HCT116 (cell line): ENCODE results near the gene ITGA7. TPM values are rescaled to one million over a fixed set of nuclear protein-coding genes. Genes with fewer than 3 reads are reported as not detected.

Experiments used
- ATAC-seq: fragments of 200-7000 bp; cut with Tn5 transposase; 2 replicates; pipeline ENCODE4 v1.9.1; 2020; ENCODE audit warnings: mild to moderate bottlenecking, moderate library complexity
- BruUV-seq: library from RNA; stranded (reverse); fragments of 400-500 nt; replicated peaks from 2 replicates; lab custom pipeline; 2021; lab: Mats Ljungman, UMichigan
- CTCF ChIA-PET: fragments of 300-600 bp; sonication (Branson Sonifier 250); formaldehyde crosslinking; loops from one replicate; lab custom pipeline; 2021; ENCODE audit warnings: antibody characterized with exemption; lab: Charles Lee
- POLR2A ChIA-PET: fragments of 300-600, 350-600 bp; sonication (Branson Sonifier 250); formaldehyde crosslinking; loops from one replicate; lab custom pipeline; 2021; ENCODE audit warnings: antibody characterized with exemption; lab: Charles Lee
- RAD21 ChIA-PET, 2 experiments: fragments of 300-600 bp; sonication (Branson Sonifier 250); formaldehyde crosslinking; loops; one replicate each; lab custom pipeline; 2023; ENCODE audit warnings: low total read pairs in 2 of 2; ENCODE audit not compliant: uncharacterized antibody in 2 of 2, unreplicated experiment in 2 of 2, low non-redundant PET in 1 of 2; lab: Charles Lee
- DNase-seq: peaks from one replicate; pipeline ENCODE4 v3.0.0-alpha.2; 2010; ENCODE audit warnings: low read depth, low spot score
- H2AFZ ChIP-seq: fragments of 200-600 bp; shearing (Covaris generic), sonication (generic); 2 replicates; pipeline ENCODE4 v1.6.1; 2017; ENCODE audit warnings: low read depth, mixed run types, mixed read lengths, antibody characterized with exemption, low read length; ENCODE audit not compliant: poor library complexity, severe bottlenecking
- H3K27ac ChIP-seq: 2 replicates; pipeline ENCODE4 v1.5.1; 2012; ENCODE audit warnings: low read depth, low read length
- H3K27me3 ChIP-seq: fragments of 200-600 bp; sonication (generic); 2 replicates; pipeline ENCODE4 v1.6.1; 2016; ENCODE audit warnings: mixed run types, low read length, mixed read lengths; ENCODE audit not compliant: insufficient read depth
- H3K36me3 ChIP-seq, 2 experiments: fragments of 200-500 bp in 1 of 2; fragments of 200-600 bp in 1 of 2; sonication (Bioruptor generic) in 1 of 2; sonication (generic) in 1 of 2; 2 replicates each; pipeline versions ENCODE4 v1.5.1 to v1.6.1; 2014 to 2016; ENCODE audit warnings: low read length in 2 of 2, inconsistent platforms in 1 of 2, mixed read lengths in 1 of 2, mixed run types in 1 of 2; ENCODE audit not compliant: insufficient read depth in 2 of 2, control insufficient read depth in 1 of 2
- H3K4me1 ChIP-seq, 2 experiments: fragments of 200-600 bp in 1 of 2; sonication (generic) in 1 of 2; 2 replicates each; pipeline versions ENCODE4 v1.5.1 to v1.6.1; 2012 to 2017; ENCODE audit warnings: low read length in 2 of 2, inconsistent platforms in 1 of 2, mild to moderate bottlenecking in 1 of 2, mixed read lengths in 1 of 2, mixed run types in 1 of 2, moderate library complexity in 1 of 2; ENCODE audit not compliant: insufficient read depth in 2 of 2, control insufficient read depth in 1 of 2
- H3K4me2 ChIP-seq: fragments of 200-600 bp; sonication (generic); 2 replicates; pipeline ENCODE4 v1.6.1; 2017; ENCODE audit warnings: mixed run types, low read length, mixed read lengths
- H3K4me3 ChIP-seq, 2 experiments: fragments of 200-600 bp in 1 of 2; sonication (generic) in 1 of 2; replicated peaks in 1 of 2; 2 replicates each; pipeline ENCODE4 v1.5.1; 2011 to 2016; ENCODE audit warnings: low read length in 2 of 2, control low read depth in 1 of 2, low read depth in 1 of 2, mild to moderate bottlenecking in 1 of 2, mixed read lengths in 1 of 2, mixed run types in 1 of 2
- H3K79me2 ChIP-seq: fragments of 200-600 bp; sonication (generic); 2 replicates; pipeline ENCODE4 v1.6.1; 2017; ENCODE audit warnings: mild to moderate bottlenecking, mixed run types, low read length, moderate library complexity, mixed read lengths; ENCODE audit not compliant: insufficient read depth
- H3K9ac ChIP-seq: fragments of 200-600 bp; sonication (generic); 2 replicates; pipeline ENCODE4 v1.6.1; 2016; ENCODE audit warnings: low read length, mixed read lengths
- H3K9me2 ChIP-seq: fragments of 200-600 bp; sonication (generic), shearing (Covaris generic); 2 replicates; pipeline ENCODE4 v1.6.1; 2017; ENCODE audit warnings: mixed run types, mild to moderate bottlenecking, moderate library complexity; ENCODE audit not compliant: insufficient read depth
- H3K9me3 ChIP-seq, 2 experiments: fragments of 200-500 bp in 1 of 2; fragments of 200-600 bp in 1 of 2; sonication (Bioruptor generic) in 1 of 2; sonication (generic) in 1 of 2; 2 replicates each; pipeline ENCODE4 v1.6.1; 2014 to 2017; ENCODE audit warnings: low read length in 2 of 2, mixed read lengths in 2 of 2, inconsistent platforms in 1 of 2, low read depth in 1 of 2, mild to moderate bottlenecking in 1 of 2, mixed run types in 1 of 2, moderate library complexity in 1 of 2; ENCODE audit not compliant: control insufficient read depth in 1 of 2, insufficient read depth in 1 of 2
- H4K20me1 ChIP-seq: fragments of 200-600 bp; sonication (generic), shearing (Covaris generic); 2 replicates; pipeline ENCODE4 v1.6.1; 2017; ENCODE audit warnings: mixed run types, mild to moderate bottlenecking, moderate library complexity; ENCODE audit not compliant: insufficient read depth
- CBX3 ChIP-seq: IDR thresholded peaks from 2 replicates; pipeline ENCODE4 v1.6.1; 2012; ENCODE audit warnings: low read depth
- CEBPB ChIP-seq: IDR thresholded peaks from 2 replicates; pipeline ENCODE4 v1.6.1; 2012; ENCODE audit warnings: low read depth
- EZH2phosphoT487 ChIP-seq: fragments of 200-600 bp; IDR thresholded peaks from 2 replicates; pipeline ENCODE4 v1.6.1; 2018; ENCODE audit warnings: antibody characterized with exemption, borderline replicate concordance
- POLR2A ChIP-seq: IDR thresholded peaks from 2 replicates; pipeline ENCODE4 v1.7.0; 2011; ENCODE audit warnings: borderline replicate concordance; ENCODE audit not compliant: insufficient read depth, insufficient read length; ENCODE audit errors: extremely low read depth
- POLR2AphosphoS5 ChIP-seq: IDR thresholded peaks from 2 replicates; pipeline ENCODE4 v1.6.1; 2011; ENCODE audit warnings: mild to moderate bottlenecking, low read depth, low read length, moderate library complexity
- RAD21 ChIP-seq: IDR thresholded peaks from 2 replicates; pipeline ENCODE4 v1.6.1; 2012; ENCODE audit warnings: low read depth, mild to moderate bottlenecking
- SIN3A ChIP-seq: IDR thresholded peaks from 2 replicates; pipeline ENCODE4 v1.6.1; 2012; ENCODE audit warnings: low read depth
- SP1 ChIP-seq: IDR thresholded peaks from 2 replicates; pipeline ENCODE4 v1.6.1; 2012; ENCODE audit warnings: low read depth
- TCF7L2 ChIP-seq: IDR thresholded peaks from 2 replicates; pipeline ENCODE4 v1.7.0; 2011; ENCODE audit warnings: borderline replicate concordance, inconsistent platforms; ENCODE audit not compliant: insufficient read depth, insufficient read length; ENCODE audit errors: extremely low read depth
- ZFX ChIP-seq: fragments of 450-650 bp; IDR thresholded peaks from 2 replicates; pipeline ENCODE4 v1.6.1; 2017
- ZNF274 ChIP-seq: fragments of 200-500 bp; sonication (Bioruptor generic); IDR thresholded peaks from 2 replicates; pipeline ENCODE4 v1.6.1; 2014; ENCODE audit warnings: mild to moderate bottlenecking, low read depth, low read length, inconsistent platforms
- intact Hi-C: fragments of 100-400 bp; cut with micrococcal nuclease; formaldehyde crosslinking; loops from 2 replicates; pipeline ENCODE4 v1.10.0; 2022
- total RNA-seq: library from RNA; stranded (reverse); gene quantifications from one replicate; pipeline ENCODE4 v1.2.1, GENCODE V29; 2021; ENCODE audit not compliant: unreplicated experiment
- TF ChIP-seq, protein P1 (sequence below), 3 experiments: fragments of 200-600 bp in 1 of 3; sonication (generic) in 1 of 3; IDR thresholded peaks in 2 of 3; conservative IDR thresholded peaks in 1 of 3; 2 replicates each; pipeline ENCODE4 v1.5.1; 2012 to 2017; ENCODE audit warnings: low read depth in 2 of 3, low read length in 2 of 3, antibody characterized with exemption in 1 of 3, borderline replicate concordance in 1 of 3, control low read depth in 1 of 3, mild to moderate bottlenecking in 1 of 3, mixed read lengths in 1 of 3, mixed run types in 1 of 3, moderate library complexity in 1 of 3; ENCODE audit not compliant: insufficient read depth in 1 of 3
- TF ChIP-seq, protein P2 (sequence below): IDR thresholded peaks from 2 replicates; pipeline ENCODE4 v1.6.1; 2011; ENCODE audit warnings: mild to moderate bottlenecking, low read length, moderate library complexity; ENCODE audit not compliant: insufficient replicate concordance; ENCODE audit errors: extremely low read depth
- TF ChIP-seq, protein P3 (sequence below): IDR thresholded peaks from 2 replicates; pipeline ENCODE4 v1.6.1; 2012
- TF ChIP-seq, protein P4 (sequence below): IDR thresholded peaks from 2 replicates; pipeline ENCODE4 v1.6.1; 2012; ENCODE audit warnings: low read depth

ITGA7 gene
- total RNA-seq, 1 experiment from 2014 or later: 17.8 TPM

DNA sequence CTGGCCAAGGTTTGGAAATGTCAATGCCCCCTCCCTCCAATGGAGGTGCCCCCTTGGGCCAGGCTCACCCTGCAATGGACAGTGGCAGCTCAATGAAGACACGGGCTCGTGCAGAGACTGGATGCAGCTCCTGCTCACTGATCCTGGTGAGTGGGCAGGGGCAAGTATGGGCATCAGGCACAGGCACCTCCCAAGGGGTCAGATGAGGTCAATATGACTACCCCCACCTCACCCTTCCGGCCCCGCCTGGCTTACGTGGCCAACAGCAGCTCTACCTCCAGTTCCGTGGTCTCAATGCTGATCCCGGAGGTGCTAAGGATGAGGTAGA is 13.6 kb downstream of the ITGA7 start:
- H3K4me2 ChIP-seq: no peak overlapping the region
- no peaks in the 10 kb centered on the region for H3K4me1 ChIP-seq
- ChIA-PET RAD21 (no interaction called here), CTCF (no interaction called here), POLR2A (no interaction called here)
- no peaks in the 10 kb centered on the region for H3K79me2 ChIP-seq
- no peak overlapping the region for H3K4me3 ChIP-seq
- no peaks in the 10 kb centered on the region for H3K27me3 ChIP-seq
- ATAC-seq: no peak
- H2AFZ ChIP-seq: no peak overlapping the region
- no TSS peak for BruUV-seq
- intact Hi-C loops: no loop called here
- TF ChIP-seq RAD21 (no peak), ZFX (no peak), CBX3 (no peak), ZNF274 (no peak), EZH2phosphoT487 (no peak), CEBPB (no peak), POLR2A (no peak), TCF7L2 (no peak), SIN3A (no peak), SP1 (no peak), POLR2AphosphoS5 (no peak)
- TF ChIP-seq, protein P1, sequence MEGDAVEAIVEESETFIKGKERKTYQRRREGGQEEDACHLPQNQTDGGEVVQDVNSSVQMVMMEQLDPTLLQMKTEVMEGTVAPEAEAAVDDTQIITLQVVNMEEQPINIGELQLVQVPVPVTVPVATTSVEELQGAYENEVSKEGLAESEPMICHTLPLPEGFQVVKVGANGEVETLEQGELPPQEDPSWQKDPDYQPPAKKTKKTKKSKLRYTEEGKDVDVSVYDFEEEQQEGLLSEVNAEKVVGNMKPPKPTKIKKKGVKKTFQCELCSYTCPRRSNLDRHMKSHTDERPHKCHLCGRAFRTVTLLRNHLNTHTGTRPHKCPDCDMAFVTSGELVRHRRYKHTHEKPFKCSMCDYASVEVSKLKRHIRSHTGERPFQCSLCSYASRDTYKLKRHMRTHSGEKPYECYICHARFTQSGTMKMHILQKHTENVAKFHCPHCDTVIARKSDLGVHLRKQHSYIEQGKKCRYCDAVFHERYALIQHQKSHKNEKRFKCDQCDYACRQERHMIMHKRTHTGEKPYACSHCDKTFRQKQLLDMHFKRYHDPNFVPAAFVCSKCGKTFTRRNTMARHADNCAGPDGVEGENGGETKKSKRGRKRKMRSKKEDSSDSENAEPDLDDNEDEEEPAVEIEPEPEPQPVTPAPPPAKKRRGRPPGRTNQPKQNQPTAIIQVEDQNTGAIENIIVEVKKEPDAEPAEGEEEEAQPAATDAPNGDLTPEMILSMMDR (IDR thresholded peaks at IDR 0.05 in 2 of 3, conservative IDR thresholded peaks at IDR 0.05 in 1 of 3; ENCODE audit: borderline replicate concordance in 1 of 3, insufficient read depth in 1 of 3, low read depth in 2 of 3, low read length in 2 of 3): no peak
- TF ChIP-seq, protein P2, sequence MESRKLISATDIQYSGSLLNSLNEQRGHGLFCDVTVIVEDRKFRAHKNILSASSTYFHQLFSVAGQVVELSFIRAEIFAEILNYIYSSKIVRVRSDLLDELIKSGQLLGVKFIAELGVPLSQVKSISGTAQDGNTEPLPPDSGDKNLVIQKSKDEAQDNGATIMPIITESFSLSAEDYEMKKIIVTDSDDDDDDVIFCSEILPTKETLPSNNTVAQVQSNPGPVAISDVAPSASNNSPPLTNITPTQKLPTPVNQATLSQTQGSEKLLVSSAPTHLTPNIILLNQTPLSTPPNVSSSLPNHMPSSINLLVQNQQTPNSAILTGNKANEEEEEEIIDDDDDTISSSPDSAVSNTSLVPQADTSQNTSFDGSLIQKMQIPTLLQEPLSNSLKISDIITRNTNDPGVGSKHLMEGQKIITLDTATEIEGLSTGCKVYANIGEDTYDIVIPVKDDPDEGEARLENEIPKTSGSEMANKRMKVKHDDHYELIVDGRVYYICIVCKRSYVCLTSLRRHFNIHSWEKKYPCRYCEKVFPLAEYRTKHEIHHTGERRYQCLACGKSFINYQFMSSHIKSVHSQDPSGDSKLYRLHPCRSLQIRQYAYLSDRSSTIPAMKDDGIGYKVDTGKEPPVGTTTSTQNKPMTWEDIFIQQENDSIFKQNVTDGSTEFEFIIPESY: no peak
- TF ChIP-seq, protein P3, sequence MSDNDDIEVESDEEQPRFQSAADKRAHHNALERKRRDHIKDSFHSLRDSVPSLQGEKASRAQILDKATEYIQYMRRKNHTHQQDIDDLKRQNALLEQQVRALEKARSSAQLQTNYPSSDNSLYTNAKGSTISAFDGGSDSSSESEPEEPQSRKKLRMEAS: no peak
- TF ChIP-seq, protein P4, sequence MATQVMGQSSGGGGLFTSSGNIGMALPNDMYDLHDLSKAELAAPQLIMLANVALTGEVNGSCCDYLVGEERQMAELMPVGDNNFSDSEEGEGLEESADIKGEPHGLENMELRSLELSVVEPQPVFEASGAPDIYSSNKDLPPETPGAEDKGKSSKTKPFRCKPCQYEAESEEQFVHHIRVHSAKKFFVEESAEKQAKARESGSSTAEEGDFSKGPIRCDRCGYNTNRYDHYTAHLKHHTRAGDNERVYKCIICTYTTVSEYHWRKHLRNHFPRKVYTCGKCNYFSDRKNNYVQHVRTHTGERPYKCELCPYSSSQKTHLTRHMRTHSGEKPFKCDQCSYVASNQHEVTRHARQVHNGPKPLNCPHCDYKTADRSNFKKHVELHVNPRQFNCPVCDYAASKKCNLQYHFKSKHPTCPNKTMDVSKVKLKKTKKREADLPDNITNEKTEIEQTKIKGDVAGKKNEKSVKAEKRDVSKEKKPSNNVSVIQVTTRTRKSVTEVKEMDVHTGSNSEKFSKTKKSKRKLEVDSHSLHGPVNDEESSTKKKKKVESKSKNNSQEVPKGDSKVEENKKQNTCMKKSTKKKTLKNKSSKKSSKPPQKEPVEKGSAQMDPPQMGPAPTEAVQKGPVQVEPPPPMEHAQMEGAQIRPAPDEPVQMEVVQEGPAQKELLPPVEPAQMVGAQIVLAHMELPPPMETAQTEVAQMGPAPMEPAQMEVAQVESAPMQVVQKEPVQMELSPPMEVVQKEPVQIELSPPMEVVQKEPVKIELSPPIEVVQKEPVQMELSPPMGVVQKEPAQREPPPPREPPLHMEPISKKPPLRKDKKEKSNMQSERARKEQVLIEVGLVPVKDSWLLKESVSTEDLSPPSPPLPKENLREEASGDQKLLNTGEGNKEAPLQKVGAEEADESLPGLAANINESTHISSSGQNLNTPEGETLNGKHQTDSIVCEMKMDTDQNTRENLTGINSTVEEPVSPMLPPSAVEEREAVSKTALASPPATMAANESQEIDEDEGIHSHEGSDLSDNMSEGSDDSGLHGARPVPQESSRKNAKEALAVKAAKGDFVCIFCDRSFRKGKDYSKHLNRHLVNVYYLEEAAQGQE: no peak
- H3K9ac ChIP-seq: no peak overlapping the region
- H3K27ac ChIP-seq: no peak overlapping the region
- DNase-seq: no peak
- no peaks in the 10 kb centered on the region for H3K36me3 ChIP-seq
- no peaks in the 10 kb centered on the region for H3K9me3 ChIP-seq
- no peaks in the 10 kb centered on the region for H4K20me1 ChIP-seq
- H3K9me2 ChIP-seq: no peaks in the 10 kb centered on the region
